ENCODE results near the gene SOD2. TPM values are rescaled to one million over a fixed set of nuclear protein-coding genes. Genes with fewer than 3 reads are reported as not detected.
"Not testable (repeated sequence)": the region's sequence is repeated elsewhere in the genome, so short reads cannot be mapped to it uniquely, and the experiment has no call there.

SOD2 gene
- total RNA-seq (2014; rRNA removed; shearing (Covaris generic)), result 48.3 and 60.2 TPM in 2 replicates

DNA sequence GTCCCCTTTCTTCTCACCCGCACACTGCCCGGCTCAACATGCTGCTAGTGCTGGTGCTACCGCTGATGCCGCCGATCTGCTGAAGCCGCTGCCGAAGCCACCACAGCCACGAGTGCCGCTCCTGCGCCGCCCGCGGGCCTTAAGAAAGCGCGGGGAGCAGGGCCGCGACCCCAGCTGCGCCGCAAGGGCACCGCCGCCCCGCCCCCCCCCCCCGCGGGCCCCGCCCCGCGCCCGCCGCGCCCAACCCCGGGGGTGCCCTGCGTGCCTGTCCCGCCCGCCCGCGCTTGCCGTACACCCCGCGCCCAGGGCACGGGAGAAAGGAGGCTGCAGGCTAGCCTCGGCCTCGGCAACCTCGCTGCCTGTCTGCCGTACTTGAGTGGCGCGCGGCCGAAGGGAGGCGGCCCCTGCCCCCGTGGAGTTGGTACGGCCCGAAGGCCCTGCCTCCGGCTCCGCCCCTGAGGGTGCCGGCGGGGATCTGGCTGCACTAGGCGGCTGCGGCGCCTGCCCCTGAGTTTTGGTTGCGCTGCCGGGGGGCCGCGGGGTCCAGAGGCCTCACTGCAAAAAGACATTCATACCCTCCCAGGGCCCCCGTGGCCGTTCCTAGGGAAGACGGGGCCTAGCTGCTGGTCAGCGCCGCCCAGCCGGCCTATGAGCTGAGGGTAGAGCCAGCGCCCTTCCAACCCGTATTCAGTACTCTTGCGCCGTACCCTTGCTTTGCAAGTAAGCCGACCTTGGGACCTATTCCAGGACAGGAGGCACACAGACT lies at the start of gene SOD2:
Gene SOD2, minus strand, starts transcription at position 114 of the 766 bp plus-strand sequence. Its CDS starts 74 bp downstream, at position 40.
- DNase-seq (ENCODE audit: low spot score), result peak; percentile 61

- DNase-seq (ENCODE audit: low spot score), result no peak
Observed at GRCh38 chr6:159742165-159742564, 49.1 kb upstream of the SOD2 start.

DNA sequence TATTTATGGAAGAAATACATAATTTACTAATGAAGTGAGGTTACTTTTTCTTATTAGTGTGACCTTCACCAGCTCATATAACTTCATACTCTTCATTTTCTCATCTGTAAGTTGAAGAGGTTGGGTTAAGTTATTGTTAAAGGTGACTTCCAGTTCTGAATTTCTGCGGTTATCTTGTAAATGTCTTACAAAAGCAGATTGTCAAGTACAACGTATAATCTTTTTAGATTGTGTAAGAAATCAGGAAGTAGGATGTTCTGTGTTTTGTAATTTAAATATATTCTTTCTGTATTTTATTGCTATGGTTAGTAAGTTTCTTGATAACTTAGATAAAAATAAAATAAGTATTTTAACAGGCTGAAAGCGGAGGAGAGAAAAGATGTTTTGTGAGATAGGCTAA lies 46.3 kb upstream of the SOD2 start:
- no peak for DNase-seq (ENCODE audit: low spot score)

GRCh38 chr6:159736908-159737307 lies 43.9 kb upstream of the SOD2 start:
- DNase-seq (ENCODE audit: low spot score), result no peak

GRCh38 chr6:159733395-159733794 lies 40.4 kb upstream of the SOD2 start:
- not testable (repeated sequence) for DNase-seq (ENCODE audit: low spot score)

DNA sequence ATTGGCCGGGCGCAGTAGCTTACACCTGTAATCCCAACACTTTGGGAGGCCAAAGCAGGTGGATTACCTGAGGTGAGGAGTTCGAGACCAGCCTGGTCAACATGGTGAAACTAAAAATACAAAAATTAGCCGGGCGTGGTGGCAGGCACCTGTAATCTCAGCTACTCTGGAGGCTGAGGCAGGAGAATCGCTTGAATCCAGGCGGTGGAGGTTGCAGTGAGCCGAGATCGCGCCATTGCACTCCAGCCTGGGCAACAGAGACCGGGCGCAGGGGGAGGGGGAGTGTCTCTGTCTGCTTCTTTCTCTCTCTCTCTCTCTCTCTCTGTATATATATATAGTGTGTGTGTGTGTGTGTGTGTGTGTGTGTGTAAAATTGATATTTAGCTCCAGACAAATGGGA lies 39.5 kb upstream of the SOD2 start:
- not testable (repeated sequence) for DNase-seq (ENCODE audit: low spot score)

GRCh38 chr6:159730332-159730676 lies 37.3 kb upstream of the SOD2 start:
- DNase-seq (ENCODE audit: low spot score), result no peak

DNA sequence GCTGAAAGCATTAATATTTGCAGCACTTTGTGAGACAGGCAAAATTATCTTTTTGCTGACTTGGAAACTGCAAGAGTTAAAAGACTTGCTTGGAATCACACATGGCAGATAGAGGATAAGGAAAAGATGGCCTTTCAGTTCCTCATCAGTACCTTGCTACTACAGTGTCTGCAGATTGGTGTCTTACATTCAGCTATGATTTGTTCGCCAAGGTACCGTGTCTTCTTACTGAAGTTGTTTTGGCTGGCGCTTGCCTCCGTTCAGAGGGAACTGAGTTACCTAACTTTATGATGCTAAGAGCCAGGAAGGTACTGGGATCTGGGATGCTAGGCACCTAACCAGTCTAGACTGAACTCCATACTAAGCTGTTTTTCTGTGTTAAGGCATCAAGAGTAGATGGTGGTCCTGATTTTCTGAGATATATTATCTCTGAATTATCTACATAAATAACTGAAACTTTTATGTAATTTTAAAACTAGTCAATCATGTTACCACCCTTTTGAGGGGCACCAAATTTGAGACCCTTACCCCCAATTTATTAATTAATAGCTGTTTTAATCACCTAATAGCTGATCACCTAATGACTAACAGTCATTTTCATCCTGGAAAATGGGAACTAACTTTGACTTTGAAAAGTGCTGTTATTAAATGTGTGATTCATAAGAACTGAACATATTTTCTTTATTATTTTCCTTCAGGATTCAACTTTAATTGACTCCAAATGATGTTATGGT lies 36.7 kb upstream of the SOD2 start:
- no peak for DNase-seq (ENCODE audit: low spot score)

- no peak for DNase-seq (ENCODE audit: low spot score)
Observed at GRCh38 chr6:159728531-159728964, 35.5 kb upstream of the SOD2 start.

DNA sequence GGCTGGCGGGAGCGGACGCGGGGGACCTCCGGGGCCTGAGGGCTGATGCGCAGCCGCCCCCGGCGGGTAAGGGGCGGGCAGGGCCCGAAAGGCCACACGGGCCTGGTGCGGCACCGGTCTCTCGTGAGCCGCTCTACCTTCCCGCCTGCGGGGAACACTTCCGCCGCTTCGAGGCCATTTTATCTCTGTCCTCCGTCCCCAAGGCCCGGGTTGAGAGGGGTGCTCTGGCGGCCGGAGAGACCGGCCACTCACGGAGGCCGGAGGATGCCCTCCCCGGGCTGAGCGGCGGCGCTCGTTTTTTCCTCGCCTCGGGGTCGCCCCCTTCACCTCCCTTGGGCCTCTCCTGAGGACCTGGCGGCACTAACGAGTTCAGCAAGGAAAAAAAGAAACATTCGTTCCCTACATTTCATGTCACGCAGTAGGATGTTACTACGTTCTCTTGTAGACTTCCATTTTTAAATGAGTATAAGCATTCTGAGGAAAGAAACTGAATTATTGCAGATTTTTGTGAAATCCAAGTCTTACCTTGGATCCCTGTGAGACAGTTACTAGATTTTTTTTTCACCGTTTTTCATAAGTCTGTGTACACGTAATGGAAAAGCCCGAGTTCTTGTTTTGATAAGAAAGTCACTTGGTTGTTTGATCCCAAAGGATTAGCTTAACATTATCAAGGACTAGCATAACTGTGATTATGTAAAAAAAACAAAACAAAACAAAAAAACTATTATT lies 34.8 kb upstream of the SOD2 start:
- DNase-seq (ENCODE audit: low spot score), result no peak

DNA sequence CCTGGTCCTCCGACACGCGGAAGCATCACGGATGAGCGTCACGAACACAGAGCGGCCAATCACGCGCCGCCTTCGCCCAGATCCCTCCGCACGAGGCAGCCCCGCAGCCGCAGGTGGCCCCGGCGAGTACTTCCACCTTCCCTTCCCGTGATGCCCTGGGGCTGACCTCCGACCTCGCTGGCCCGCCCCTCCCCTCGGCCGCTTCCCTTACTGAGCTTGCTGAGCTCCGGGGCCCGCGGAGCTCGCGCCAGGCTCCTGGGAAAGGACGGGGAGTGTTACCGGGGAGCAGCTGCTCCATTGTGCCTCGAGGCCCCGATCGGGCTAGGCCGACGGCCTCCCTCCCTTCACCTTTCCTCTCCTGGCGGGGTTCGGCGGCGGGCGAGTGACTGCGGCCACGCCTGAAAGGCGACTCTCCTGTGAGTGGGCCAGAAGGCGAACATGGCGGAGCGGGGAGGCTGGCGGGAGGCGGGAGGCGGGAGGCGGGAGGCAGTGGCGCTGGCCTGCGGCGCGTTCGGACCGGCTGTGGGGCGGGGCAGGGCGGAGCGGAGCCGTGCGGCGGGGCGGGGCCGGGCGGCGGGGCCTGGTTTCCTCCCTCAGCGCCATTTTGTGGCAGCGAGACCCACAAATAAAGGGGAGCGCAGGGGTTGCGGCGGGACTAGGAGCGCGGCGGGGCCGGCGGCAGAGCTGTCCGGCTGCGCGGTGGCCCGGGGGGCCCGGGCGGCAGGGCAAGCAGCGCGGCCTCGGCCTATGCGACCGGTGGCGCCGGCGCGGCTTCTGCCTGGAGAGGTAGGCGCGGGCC lies 34.1 kb upstream of the SOD2 start, which contains the start of gene WTAP:
Gene WTAP, plus strand, starts transcription at position 589 of the 799 bp plus-strand sequence. CDS start 8,760 bp downstream, outside the sequence.
- DNase-seq (ENCODE audit: low spot score), result peak; percentile 89

GRCh38 chr6:159726255-159726917 lies 33.3 kb upstream of the SOD2 start:
- DNase-seq (ENCODE audit: low spot score), result no peak

DNA sequence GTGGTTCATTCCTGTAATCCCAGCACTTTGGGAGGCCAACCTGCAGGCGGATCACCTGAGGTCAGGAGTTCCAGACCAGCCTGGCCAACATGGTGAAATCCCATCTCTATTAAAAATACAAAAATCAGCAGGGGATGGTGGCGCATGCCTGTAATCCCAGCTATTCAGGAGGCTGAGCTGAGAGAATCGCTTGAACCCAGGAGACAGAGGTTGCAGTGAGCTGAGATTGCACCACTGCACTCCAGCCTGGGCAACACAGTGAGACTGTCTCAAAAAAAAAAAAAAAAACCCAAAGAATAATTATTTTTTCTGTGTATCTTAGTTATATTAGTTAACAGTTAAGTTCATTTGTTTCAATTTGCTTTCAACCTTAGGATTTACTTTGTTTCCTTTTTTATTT lies 32.2 kb upstream of the SOD2 start:
- not testable (repeated sequence) for DNase-seq (ENCODE audit: low spot score)

DNA sequence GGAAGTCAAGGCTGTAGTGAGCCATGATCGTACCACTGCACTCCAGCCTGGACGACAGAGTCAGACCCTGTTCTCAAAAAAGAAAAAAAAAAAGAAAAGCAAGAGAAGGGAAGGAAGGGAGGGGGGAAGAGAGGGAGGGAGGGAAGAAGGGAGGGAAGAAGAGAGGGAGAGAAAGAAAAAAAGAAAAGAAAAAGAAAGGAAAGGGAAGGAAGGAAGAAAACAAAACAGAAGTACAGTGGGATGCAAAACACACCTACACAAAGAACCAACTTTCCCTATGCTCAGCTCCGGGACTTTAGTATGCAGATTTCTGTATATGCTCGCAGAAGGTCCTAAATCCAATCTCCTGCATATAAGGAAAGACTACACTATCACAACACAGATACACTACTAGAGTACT lies 31.7 kb upstream of the SOD2 start:
- no peak for DNase-seq (ENCODE audit: low spot score)

GRCh38 chr6:159723259-159723658 lies 30.2 kb upstream of the SOD2 start:
- no peak for DNase-seq (ENCODE audit: low spot score)

DNA sequence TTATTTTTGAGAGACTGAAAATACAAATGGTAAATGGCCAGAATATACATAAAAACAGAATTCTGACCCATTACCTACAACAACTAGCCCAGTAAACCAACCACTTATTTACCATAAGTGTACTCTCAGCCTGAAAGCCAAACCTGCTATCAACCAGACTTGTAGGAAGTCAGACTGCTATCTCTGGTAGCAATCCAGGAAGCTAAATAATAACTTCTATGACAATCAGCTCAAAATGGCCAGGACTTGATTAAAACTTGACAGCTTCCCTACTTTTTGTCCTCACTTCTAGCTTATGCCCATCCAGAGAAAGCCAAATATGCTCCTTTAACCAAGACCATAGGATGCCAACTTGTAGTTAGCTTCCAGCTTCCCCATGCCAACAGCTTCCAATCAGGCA lies 29.6 kb upstream of the SOD2 start:
- DNase-seq (ENCODE audit: low spot score), result no peak

DNA sequence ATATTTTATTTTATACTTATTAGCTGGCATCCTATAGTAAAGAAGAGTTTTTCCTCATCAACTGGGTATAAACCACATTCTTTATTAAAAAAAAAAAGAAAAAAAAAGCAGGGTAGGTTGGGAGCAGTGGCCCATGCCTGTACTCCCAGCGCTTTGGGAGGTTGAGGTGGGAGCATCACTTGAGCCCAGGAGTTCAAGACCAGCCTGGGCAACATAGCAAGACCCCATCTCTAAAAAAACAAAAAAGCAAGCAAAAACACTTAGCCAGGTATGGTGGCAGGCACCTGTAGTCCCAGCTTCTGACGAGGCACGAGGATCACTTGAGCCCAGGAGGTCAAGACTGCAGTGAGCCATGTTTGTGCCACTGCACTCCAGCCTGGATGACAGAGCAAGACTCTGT lies 28.9 kb upstream of the SOD2 start:
- DNase-seq (ENCODE audit: low spot score), result not testable (repeated sequence)

DNA sequence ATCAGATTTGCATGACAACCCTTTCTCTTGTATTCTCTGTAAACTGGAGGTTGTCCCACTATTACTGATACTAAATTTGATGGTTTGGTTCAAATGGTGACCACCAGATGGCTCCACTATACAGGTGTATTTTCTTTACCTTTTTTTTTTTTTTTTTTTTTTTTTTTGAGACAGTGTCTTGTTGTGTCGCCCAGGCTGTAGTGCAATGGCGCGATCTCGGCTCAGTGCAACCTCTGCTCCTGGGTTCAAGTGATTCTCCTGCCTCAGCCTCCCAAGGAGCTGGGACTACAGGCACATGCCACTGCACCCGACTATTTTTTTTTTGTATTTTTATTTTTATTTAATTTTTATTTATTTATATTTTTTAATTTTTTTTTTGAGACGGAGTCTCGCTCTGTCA lies 27.7 kb upstream of the SOD2 start:
- DNase-seq (ENCODE audit: low spot score), result no peak

DNA sequence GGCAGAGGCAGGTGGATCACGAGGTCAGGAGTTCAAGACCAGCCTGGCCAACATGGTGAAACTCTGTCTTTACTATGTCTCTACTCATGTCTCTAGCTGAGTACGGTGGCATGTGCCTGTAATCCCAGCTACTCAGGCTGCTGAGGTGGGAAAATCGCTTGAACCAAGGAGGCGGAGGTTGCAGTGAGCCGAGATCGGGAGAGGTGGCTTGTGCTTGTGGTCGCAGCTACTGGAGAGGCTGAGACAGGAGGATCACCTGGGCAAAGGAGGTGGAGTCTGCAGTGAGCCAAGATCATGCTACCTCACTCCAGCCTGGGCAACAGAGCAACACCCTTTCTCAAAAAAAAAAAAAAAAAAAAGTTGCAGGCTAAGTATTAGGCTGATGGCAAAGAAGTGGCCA lies 26.2 kb upstream of the SOD2 start:
- no peak for DNase-seq (ENCODE audit: low spot score)

DNA sequence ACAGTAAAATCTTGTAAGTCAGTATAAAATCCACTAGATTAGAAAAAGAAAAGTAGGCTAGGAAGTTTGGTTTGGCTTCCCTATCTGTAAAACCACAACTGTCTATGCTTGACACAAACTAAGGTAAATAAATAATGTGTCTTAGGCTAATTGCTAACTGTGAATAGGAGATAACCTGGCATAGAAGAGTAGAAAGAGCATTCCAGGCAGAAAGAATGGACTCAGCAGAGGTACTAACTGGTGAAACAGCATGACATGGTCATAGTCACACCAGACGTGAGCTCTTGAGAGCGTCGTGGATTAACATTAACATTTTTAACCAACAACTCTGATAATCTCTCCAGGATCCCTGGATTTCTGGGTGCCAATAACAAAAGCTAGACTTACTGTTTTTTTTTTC lies 25.6 kb upstream of the SOD2 start:
- no peak for DNase-seq (ENCODE audit: low spot score)
